HCT116 (cell line): Measurements from ENCODE around the gene LYST. TPM values are rescaled to one million over a fixed set of nuclear protein-coding genes. Genes with fewer than 3 reads are reported as not detected.

Experiments used
- ATAC-seq: fragments of 200-7000 bp; cut with Tn5 transposase; 2 replicates; pipeline ENCODE4 v1.9.1; 2020; ENCODE audit warnings: mild to moderate bottlenecking, moderate library complexity
- BruUV-seq: library from RNA; stranded (reverse); fragments of 400-500 nt; replicated peaks from 2 replicates; lab custom pipeline; 2021; lab: Mats Ljungman, UMichigan
- CTCF ChIA-PET: fragments of 300-600 bp; sonication (Branson Sonifier 250); formaldehyde crosslinking; loops from one replicate; lab custom pipeline; 2021; ENCODE audit warnings: antibody characterized with exemption; lab: Charles Lee
- POLR2A ChIA-PET: fragments of 300-600, 350-600 bp; sonication (Branson Sonifier 250); formaldehyde crosslinking; loops from one replicate; lab custom pipeline; 2021; ENCODE audit warnings: antibody characterized with exemption; lab: Charles Lee
- RAD21 ChIA-PET, 2 experiments: fragments of 300-600 bp; sonication (Branson Sonifier 250); formaldehyde crosslinking; loops; one replicate each; lab custom pipeline; 2023; ENCODE audit warnings: low total read pairs in 2 of 2; ENCODE audit not compliant: uncharacterized antibody in 2 of 2, unreplicated experiment in 2 of 2, low non-redundant PET in 1 of 2; lab: Charles Lee
- DNase-seq: peaks from one replicate; pipeline ENCODE4 v3.0.0-alpha.2; 2010; ENCODE audit warnings: low read depth, low spot score
- H2AFZ ChIP-seq: fragments of 200-600 bp; shearing (Covaris generic), sonication (generic); 2 replicates; pipeline ENCODE4 v1.6.1; 2017; ENCODE audit warnings: low read depth, mixed run types, mixed read lengths, antibody characterized with exemption, low read length; ENCODE audit not compliant: poor library complexity, severe bottlenecking
- H3K27ac ChIP-seq: 2 replicates; pipeline ENCODE4 v1.5.1; 2012; ENCODE audit warnings: low read depth, low read length
- H3K27me3 ChIP-seq: fragments of 200-600 bp; sonication (generic); 2 replicates; pipeline ENCODE4 v1.6.1; 2016; ENCODE audit warnings: mixed run types, low read length, mixed read lengths; ENCODE audit not compliant: insufficient read depth
- H3K36me3 ChIP-seq, 2 experiments: fragments of 200-500 bp in 1 of 2; fragments of 200-600 bp in 1 of 2; sonication (Bioruptor generic) in 1 of 2; sonication (generic) in 1 of 2; 2 replicates each; pipeline versions ENCODE4 v1.5.1 to v1.6.1; 2014 to 2016; ENCODE audit warnings: low read length in 2 of 2, inconsistent platforms in 1 of 2, mixed read lengths in 1 of 2, mixed run types in 1 of 2; ENCODE audit not compliant: insufficient read depth in 2 of 2, control insufficient read depth in 1 of 2
- H3K4me1 ChIP-seq, 2 experiments: fragments of 200-600 bp in 1 of 2; sonication (generic) in 1 of 2; 2 replicates each; pipeline versions ENCODE4 v1.5.1 to v1.6.1; 2012 to 2017; ENCODE audit warnings: low read length in 2 of 2, inconsistent platforms in 1 of 2, mild to moderate bottlenecking in 1 of 2, mixed read lengths in 1 of 2, mixed run types in 1 of 2, moderate library complexity in 1 of 2; ENCODE audit not compliant: insufficient read depth in 2 of 2, control insufficient read depth in 1 of 2
- H3K4me2 ChIP-seq: fragments of 200-600 bp; sonication (generic); 2 replicates; pipeline ENCODE4 v1.6.1; 2017; ENCODE audit warnings: mixed run types, low read length, mixed read lengths
- H3K4me3 ChIP-seq, 2 experiments: fragments of 200-600 bp in 1 of 2; sonication (generic) in 1 of 2; replicated peaks in 1 of 2; 2 replicates each; pipeline ENCODE4 v1.5.1; 2011 to 2016; ENCODE audit warnings: low read length in 2 of 2, control low read depth in 1 of 2, low read depth in 1 of 2, mild to moderate bottlenecking in 1 of 2, mixed read lengths in 1 of 2, mixed run types in 1 of 2
- H3K79me2 ChIP-seq: fragments of 200-600 bp; sonication (generic); 2 replicates; pipeline ENCODE4 v1.6.1; 2017; ENCODE audit warnings: mild to moderate bottlenecking, mixed run types, low read length, moderate library complexity, mixed read lengths; ENCODE audit not compliant: insufficient read depth
- H3K9ac ChIP-seq: fragments of 200-600 bp; sonication (generic); 2 replicates; pipeline ENCODE4 v1.6.1; 2016; ENCODE audit warnings: low read length, mixed read lengths
- H3K9me2 ChIP-seq: fragments of 200-600 bp; sonication (generic), shearing (Covaris generic); 2 replicates; pipeline ENCODE4 v1.6.1; 2017; ENCODE audit warnings: mixed run types, mild to moderate bottlenecking, moderate library complexity; ENCODE audit not compliant: insufficient read depth
- H3K9me3 ChIP-seq, 2 experiments: fragments of 200-500 bp in 1 of 2; fragments of 200-600 bp in 1 of 2; sonication (Bioruptor generic) in 1 of 2; sonication (generic) in 1 of 2; 2 replicates each; pipeline ENCODE4 v1.6.1; 2014 to 2017; ENCODE audit warnings: low read length in 2 of 2, mixed read lengths in 2 of 2, inconsistent platforms in 1 of 2, low read depth in 1 of 2, mild to moderate bottlenecking in 1 of 2, mixed run types in 1 of 2, moderate library complexity in 1 of 2; ENCODE audit not compliant: control insufficient read depth in 1 of 2, insufficient read depth in 1 of 2
- H4K20me1 ChIP-seq: fragments of 200-600 bp; sonication (generic), shearing (Covaris generic); 2 replicates; pipeline ENCODE4 v1.6.1; 2017; ENCODE audit warnings: mixed run types, mild to moderate bottlenecking, moderate library complexity; ENCODE audit not compliant: insufficient read depth
- CBX3 ChIP-seq: IDR thresholded peaks from 2 replicates; pipeline ENCODE4 v1.6.1; 2012; ENCODE audit warnings: low read depth
- CEBPB ChIP-seq: IDR thresholded peaks from 2 replicates; pipeline ENCODE4 v1.6.1; 2012; ENCODE audit warnings: low read depth
- ELF1 ChIP-seq: IDR thresholded peaks from 2 replicates; pipeline ENCODE4 v1.6.1; 2012; ENCODE audit warnings: low read depth, borderline replicate concordance
- EZH2phosphoT487 ChIP-seq: fragments of 200-600 bp; IDR thresholded peaks from 2 replicates; pipeline ENCODE4 v1.6.1; 2018; ENCODE audit warnings: antibody characterized with exemption, borderline replicate concordance
- FOSL1 ChIP-seq: IDR thresholded peaks from 2 replicates; pipeline ENCODE4 v1.6.1; 2012; ENCODE audit warnings: low read depth
- POLR2A ChIP-seq: IDR thresholded peaks from 2 replicates; pipeline ENCODE4 v1.7.0; 2011; ENCODE audit warnings: borderline replicate concordance; ENCODE audit not compliant: insufficient read depth, insufficient read length; ENCODE audit errors: extremely low read depth
- POLR2AphosphoS5 ChIP-seq: IDR thresholded peaks from 2 replicates; pipeline ENCODE4 v1.6.1; 2011; ENCODE audit warnings: mild to moderate bottlenecking, low read depth, low read length, moderate library complexity
- RAD21 ChIP-seq: IDR thresholded peaks from 2 replicates; pipeline ENCODE4 v1.6.1; 2012; ENCODE audit warnings: low read depth, mild to moderate bottlenecking
- REST ChIP-seq: IDR thresholded peaks from 2 replicates; pipeline ENCODE4 v1.6.1; 2012; ENCODE audit warnings: low read depth
- SIN3A ChIP-seq: IDR thresholded peaks from 2 replicates; pipeline ENCODE4 v1.6.1; 2012; ENCODE audit warnings: low read depth
- SP1 ChIP-seq: IDR thresholded peaks from 2 replicates; pipeline ENCODE4 v1.6.1; 2012; ENCODE audit warnings: low read depth
- YY1 ChIP-seq: IDR thresholded peaks from 2 replicates; pipeline ENCODE4 v1.6.1; 2011; ENCODE audit warnings: low read length, low read depth, moderate library complexity, mild to moderate bottlenecking; ENCODE audit not compliant: insufficient replicate concordance; ENCODE audit errors: extremely low read depth
- ZBTB33 ChIP-seq: IDR thresholded peaks from 2 replicates; pipeline ENCODE4 v1.6.1; 2011; ENCODE audit warnings: mild to moderate bottlenecking, low read length, moderate library complexity; ENCODE audit not compliant: insufficient replicate concordance; ENCODE audit errors: extremely low read depth
- intact Hi-C: fragments of 100-400 bp; cut with micrococcal nuclease; formaldehyde crosslinking; loops from 2 replicates; pipeline ENCODE4 v1.10.0; 2022
- total RNA-seq: library from RNA; stranded (reverse); gene quantifications from one replicate; pipeline ENCODE4 v1.2.1, GENCODE V29; 2021; ENCODE audit not compliant: unreplicated experiment

Gene LYST
- total RNA-seq, 1 experiment from 2014 or later, result 6.6 TPM

GRCh38 chr1:235908742-235909520 lies 42.2 kb upstream of the LYST start (continued):
- no peak for TF ChIP-seq CBX3

GRCh38 chr1:235907897-235908240 lies 41.2 kb upstream of the LYST start:
- CTCF ChIA-PET, result no interaction called here
- peaks cover 34 to 59% of the 10 kb centered on the region in 2 experiments for H3K4me1 ChIP-seq
- ATAC-seq (no peak), DNase-seq (no peak)
- no peaks in the 10 kb centered on the region for H3K79me2 ChIP-seq
- no TSS peak for BruUV-seq
- TF ChIP-seq EZH2phosphoT487 (no peak), SP1 (no peak), FOSL1 (no peak), REST (no peak), CEBPB (no peak), YY1 (no peak), ELF1 (no peak), SIN3A (no peak), POLR2A (no peak), ZBTB33 (no peak), CBX3 (no peak), POLR2AphosphoS5 (no peak), RAD21 (no peak)
- H2AFZ ChIP-seq, result no peak overlapping the region
- H3K27ac ChIP-seq, result no peak overlapping the region
- RAD21 ChIA-PET, result no interaction called here
- intact Hi-C loops, result no loop called here
- no peaks in the 10 kb centered on the region for H3K36me3 ChIP-seq
- H4K20me1 ChIP-seq, result no peaks in the 10 kb centered on the region
- H3K4me3 ChIP-seq, result no peak overlapping the region
- H3K9me3 ChIP-seq, result no peaks in the 10 kb centered on the region
- POLR2A ChIA-PET, result no interaction called here
- no peaks in the 10 kb centered on the region for H3K9me2 ChIP-seq
- 0 out of 2 replicates have a peak overlapping the region, but pooled peaks have one; percentile 67 for H3K4me2 ChIP-seq
- no peaks in the 10 kb centered on the region for H3K27me3 ChIP-seq
- H3K9ac ChIP-seq, result no peak overlapping the region
